ENCODE measurements around the gene TSPAN7. TPM values are rescaled to one million over a fixed set of nuclear protein-coding genes. Genes with fewer than 3 reads are reported as not detected.
A peak's percentile ranks its signal among the peaks of the same experiment; 100 is the strongest.

The TSPAN7 gene
- total RNA-seq, 1 donor from 2014 or later: 122 TPM

DNA sequence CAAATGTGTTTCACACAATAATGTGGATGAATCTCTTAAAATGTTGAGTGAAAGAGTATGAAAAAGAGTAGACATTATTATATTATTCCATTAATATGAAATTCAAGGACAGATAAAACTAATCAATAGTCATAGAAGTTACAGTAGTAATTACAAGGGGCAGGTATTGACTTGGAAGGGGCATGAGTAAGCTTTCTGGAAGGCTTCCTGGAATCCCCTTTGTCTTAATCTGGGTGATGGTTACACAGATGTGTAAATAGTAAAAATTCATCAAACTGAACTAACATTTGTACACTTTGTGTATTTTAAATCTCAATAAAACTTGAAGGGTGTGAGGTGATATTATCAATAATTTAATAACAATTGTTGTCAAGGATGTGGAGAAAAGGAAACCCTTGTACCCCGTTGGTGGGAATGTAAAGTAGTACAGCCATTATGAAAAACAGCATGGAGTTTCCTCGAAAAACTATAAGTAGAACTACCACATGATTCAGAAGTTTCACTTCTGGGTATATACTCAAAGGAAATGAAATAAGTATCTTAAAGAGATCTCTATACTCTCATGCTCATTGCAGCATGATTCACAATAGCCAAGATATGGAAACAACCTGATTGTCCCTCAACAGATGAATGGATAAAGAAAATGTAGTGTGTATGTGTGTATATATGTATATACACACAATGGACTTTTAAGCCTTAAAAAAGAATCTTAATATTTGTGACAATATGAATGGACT is 143.0 kb downstream of the TSPAN7 start:
- Histone ChIP-seq H3K4me3 (no peak overlapping the region), H3K36me3 (no peaks in the 10 kb centered on the region), H3K27me3 (no peaks in the 10 kb centered on the region), H3K4me1 (no peaks in the 10 kb centered on the region), H3K9me3 (no peaks in the 10 kb centered on the region), H3K27ac (no peak overlapping the region)
- TF ChIP-seq, protein P1, sequence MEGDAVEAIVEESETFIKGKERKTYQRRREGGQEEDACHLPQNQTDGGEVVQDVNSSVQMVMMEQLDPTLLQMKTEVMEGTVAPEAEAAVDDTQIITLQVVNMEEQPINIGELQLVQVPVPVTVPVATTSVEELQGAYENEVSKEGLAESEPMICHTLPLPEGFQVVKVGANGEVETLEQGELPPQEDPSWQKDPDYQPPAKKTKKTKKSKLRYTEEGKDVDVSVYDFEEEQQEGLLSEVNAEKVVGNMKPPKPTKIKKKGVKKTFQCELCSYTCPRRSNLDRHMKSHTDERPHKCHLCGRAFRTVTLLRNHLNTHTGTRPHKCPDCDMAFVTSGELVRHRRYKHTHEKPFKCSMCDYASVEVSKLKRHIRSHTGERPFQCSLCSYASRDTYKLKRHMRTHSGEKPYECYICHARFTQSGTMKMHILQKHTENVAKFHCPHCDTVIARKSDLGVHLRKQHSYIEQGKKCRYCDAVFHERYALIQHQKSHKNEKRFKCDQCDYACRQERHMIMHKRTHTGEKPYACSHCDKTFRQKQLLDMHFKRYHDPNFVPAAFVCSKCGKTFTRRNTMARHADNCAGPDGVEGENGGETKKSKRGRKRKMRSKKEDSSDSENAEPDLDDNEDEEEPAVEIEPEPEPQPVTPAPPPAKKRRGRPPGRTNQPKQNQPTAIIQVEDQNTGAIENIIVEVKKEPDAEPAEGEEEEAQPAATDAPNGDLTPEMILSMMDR (IDR thresholded peaks at IDR 0.05): no peak
- no peak for DNase-seq (ENCODE audit: low spot score in 2 of 2)
- intact Hi-C loops (cut with DNase I): no loop called here

DNA sequence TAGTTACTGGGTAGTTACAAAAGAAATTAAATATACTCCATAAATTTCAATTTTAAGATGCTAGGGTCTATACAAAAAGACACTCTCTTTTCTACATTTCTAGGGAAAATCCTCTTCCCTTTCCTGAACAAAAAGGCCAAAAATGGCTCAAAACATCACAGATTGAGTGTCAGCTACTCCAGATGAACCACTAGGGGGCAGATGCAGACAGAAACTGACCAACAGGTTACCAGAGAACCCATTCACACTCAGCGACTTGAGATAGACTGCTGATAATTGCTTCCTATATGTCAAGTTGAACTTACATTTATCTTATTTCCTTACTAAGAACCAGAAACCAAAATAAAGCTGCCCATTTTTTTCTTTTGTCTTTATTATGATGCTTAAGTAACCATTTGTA is 156.5 kb downstream of the TSPAN7 start:
- no peaks in the 10 kb centered on the region for H3K9me3 ChIP-seq
- H3K27me3 ChIP-seq: peaks cover 4% of the 10 kb centered on the region
- TF ChIP-seq, protein P1 (IDR thresholded peaks at IDR 0.05): peak in 1 of 3 experiments; percentile 22
- no peaks in the 10 kb centered on the region for H3K4me1 ChIP-seq
- no peaks in the 10 kb centered on the region for H3K36me3 ChIP-seq
- no peak for DNase-seq (ENCODE audit: low spot score in 2 of 2)
- intact Hi-C loops (cut with DNase I): no loop called here
- H3K27ac ChIP-seq: no peak overlapping the region
- no peak overlapping the region for H3K4me3 ChIP-seq

DNA sequence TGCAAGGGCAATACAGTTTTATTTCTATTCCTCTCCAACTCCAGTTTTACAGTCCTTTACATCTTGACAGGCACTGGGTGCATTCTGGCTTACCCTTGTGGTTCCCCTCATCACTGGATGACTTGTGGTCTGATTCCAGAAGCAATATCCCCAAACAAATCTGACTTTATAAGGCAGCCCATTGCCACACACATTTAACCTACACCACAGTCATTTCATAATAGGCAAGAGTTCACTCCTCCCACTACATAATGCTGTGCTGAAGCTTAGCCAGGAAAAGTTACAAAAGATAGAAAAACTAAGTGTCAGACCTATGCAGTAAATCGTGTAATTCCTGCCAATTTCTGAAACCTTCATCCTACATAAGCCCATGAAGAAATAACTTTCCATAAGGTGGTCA is 157.0 kb downstream of the TSPAN7 start:
- no peaks in the 10 kb centered on the region for H3K4me1 ChIP-seq
- peaks cover 4% of the 10 kb centered on the region for H3K27me3 ChIP-seq
- no peak overlapping the region for H3K4me3 ChIP-seq
- H3K27ac ChIP-seq: no peak overlapping the region
- DNase-seq (ENCODE audit: low spot score in 2 of 2): no peak
- H3K9me3 ChIP-seq: no peaks in the 10 kb centered on the region
- TF ChIP-seq, protein P1 (IDR thresholded peaks at IDR 0.05): no peak
- intact Hi-C loops (cut with DNase I): no loop called here
- H3K36me3 ChIP-seq: no peaks in the 10 kb centered on the region

DNA sequence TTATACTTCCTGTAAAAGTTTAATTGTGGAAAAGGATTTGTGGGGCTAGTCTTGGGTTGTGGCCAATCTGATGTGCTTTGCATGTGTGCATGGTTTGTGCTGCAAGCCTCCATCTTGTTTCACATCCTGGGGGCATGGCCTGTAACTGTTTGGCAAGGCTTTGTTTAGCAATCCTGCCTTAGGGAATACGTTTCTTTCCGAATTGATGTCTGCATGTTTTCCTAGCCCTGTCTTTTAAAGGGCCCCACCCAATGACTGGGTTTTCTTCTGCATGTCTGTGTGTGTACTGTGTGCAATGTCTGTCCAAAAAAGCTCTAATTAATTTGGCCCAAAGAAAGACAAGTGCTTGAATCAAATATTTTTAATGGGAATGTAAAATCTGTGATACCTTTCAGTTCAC is 165.3 kb downstream of the TSPAN7 start:
- Histone ChIP-seq H3K36me3 (no peaks in the 10 kb centered on the region), H3K4me3 (no peak overlapping the region), H3K4me1 (no peaks in the 10 kb centered on the region), H3K27me3 (no peaks in the 10 kb centered on the region), H3K9me3 (no peaks in the 10 kb centered on the region), H3K27ac (no peak overlapping the region)
- intact Hi-C loops (cut with DNase I): no loop called here
- DNase-seq (ENCODE audit: low spot score in 2 of 2): no peak
- TF ChIP-seq, protein P1 (IDR thresholded peaks at IDR 0.05): no peak

DNA sequence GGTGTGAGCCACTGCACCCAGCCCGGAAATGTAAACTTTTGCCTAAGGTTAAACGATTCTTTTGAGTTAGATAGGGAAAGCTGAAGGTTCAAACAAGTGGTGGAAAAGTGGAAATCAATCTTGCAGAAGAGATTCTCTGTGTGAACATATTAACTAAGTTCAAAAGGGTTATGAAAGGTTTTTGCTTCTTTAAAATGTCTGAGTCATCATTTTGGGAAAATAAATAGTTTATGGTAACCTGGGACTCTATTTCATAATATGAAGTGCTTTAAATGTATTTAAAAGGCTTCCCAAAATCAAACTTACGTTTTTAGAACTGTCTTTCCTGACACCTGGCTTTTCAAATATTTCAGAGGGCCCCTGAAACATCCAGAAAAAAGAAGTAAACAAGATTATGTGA is 166.3 kb downstream of the TSPAN7 start:
- intact Hi-C loops (cut with DNase I): no loop called here
- no peak for DNase-seq (ENCODE audit: low spot score in 2 of 2)
- no peak overlapping the region for H3K27ac ChIP-seq
- no peak overlapping the region for H3K4me3 ChIP-seq
- TF ChIP-seq, protein P1 (IDR thresholded peaks at IDR 0.05): no peak
- no peaks in the 10 kb centered on the region for H3K9me3 ChIP-seq
- no peaks in the 10 kb centered on the region for H3K4me1 ChIP-seq
- H3K36me3 ChIP-seq: no peaks in the 10 kb centered on the region
- no peaks in the 10 kb centered on the region for H3K27me3 ChIP-seq
